ENCODE results near the gene TRAPPC2B. TPM values are rescaled to one million over a fixed set of nuclear protein-coding genes. Genes with fewer than 3 reads are reported as not detected.

The TRAPPC2B gene
- total RNA-seq, 5 donors from 2014 or later (not counting 1 experiment from before 2014, with no cell fraction given): 7.1 to 11.4 (median 9.6) TPM

GRCh38 chr19:57410877-57411671 is 47.7 kb downstream of the TRAPPC2B start, which contains the start of gene ZNF17:
Gene ZNF17, plus strand, starts transcription at chr19:57411161. Its CDS starts 2,455 bp downstream, at chr19:57413616.
- Histone ChIP-seq H3K9me3 (no peaks in the 10 kb centered on the region), H3K27ac (ENCODE audit: low read length) (peak within 1 kb of the TSS; percentile 52), H3K4me3 (ENCODE audit: control insufficient read depth in 1 of 2, extremely low read depth in 1 of 2, low read length in 1 of 2) (peak within 1 kb of the TSS; percentile 77 to 81), H3K27me3 (replicated peaks in 1 of 2; ENCODE audit: control insufficient read depth in 2 of 2, extremely low read depth in 1 of 2, insufficient read depth in 2 of 2, low read length in 1 of 2) (no peaks in the 10 kb centered on the region), H3K36me3 (ENCODE audit: control insufficient read depth in 2 of 2, extremely low read depth in 1 of 2, insufficient read depth in 1 of 2, low read length in 1 of 2) (peaks cover 10 to 21% of the 10 kb centered on the region in 2 donors), H3K4me1 (ENCODE audit: control insufficient read depth in 1 of 2, extremely low read depth in 1 of 2, insufficient read depth in 2 of 2, low read length in 2 of 2) (peaks cover 8 to 20% of the 10 kb centered on the region in 2 experiments)
- peak within 1 kb of the TSS; percentile 78 to 92 for H3K27ac Mint-ChIP-seq
- peak; percentile 70 to 96 (median 92) for DNase-seq
- peaks cover 10 to 12% (median 11%) of the 10 kb centered on the region in 3 donors for H3K9me3 Mint-ChIP-seq
- ChIA-PET CTCF (no interaction called here), POLR2A (no interaction called here)
- H3K4me3 Mint-ChIP-seq: peak within 1 kb of the TSS; percentile 94 to 98 (median 95)
- peaks cover 28 to 45% (median 35%) of the 10 kb centered on the region in 3 donors for H3K4me1 Mint-ChIP-seq
- H3K27me3 Mint-ChIP-seq: no peaks in the 10 kb centered on the region
- H3K36me3 Mint-ChIP-seq: peaks cover 35% of the 10 kb centered on the region
- WGBS (ENCODE audit: insufficient coverage): 0% methylated on average over 55 of the region's 55 CpGs
- ATAC-seq (replicated peaks in 1 of 4): peak; percentile 100

Other genes with a start within 250 kb of the TRAPPC2B start
- gene USP29, start 243.6 kb upstream of the TRAPPC2B start, total RNA-seq: not detected
- not detected for gene ZIM3, start 218.3 kb upstream of the TRAPPC2B start, total RNA-seq
- gene DUXA, start 196.1 kb upstream of the TRAPPC2B start, total RNA-seq: not detected
- 10 to 100 TPM; 39.2 to 72.9 (median 70.2) TPM for gene ZNF264, start 172.1 kb upstream of the TRAPPC2B start, total RNA-seq
- 1 to 10 TPM in 3 of 5 donors, under 1 TPM in 2; 0.39 to 1.2 (median 1.1) TPM for gene AURKC, start 132.5 kb upstream of the TRAPPC2B start, total RNA-seq
- gene ZNF805, start 122.9 kb upstream of the TRAPPC2B start, total RNA-seq: 10 to 100 TPM; 18.6 to 30.6 (median 19.3) TPM
- 10 to 100 TPM; 65.2 to 77.3 (median 66.0) TPM for gene ZNF460, start 83.1 kb upstream of the TRAPPC2B start, total RNA-seq
- gene ZNF543, start 43.1 kb upstream of the TRAPPC2B start, total RNA-seq: 10 to 100 TPM in 1 of 5 donors, 1 to 10 TPM in 4; 3.9 to 11.1 (median 7.9) TPM
- 10 to 100 TPM in 3 of 5 donors, 1 to 10 TPM in 2; 7.1 to 14.3 (median 11.8) TPM for gene ZNF304, start 12.3 kb upstream of the TRAPPC2B start, total RNA-seq
- gene ZNF547, start within 50 bp of the TRAPPC2B start, total RNA-seq: 1 to 10 TPM in 3 of 5 donors, under 1 TPM in 2; 0.77 to 4.8 (median 3.5) TPM
- 100 to 1,000 TPM in 2 of 5 donors, 10 to 100 TPM in 3; 57.3 to 110 (median 82.8) TPM for gene ZNF548, start 26.3 kb downstream of the TRAPPC2B start, total RNA-seq
- 10 to 100 TPM; 10.0 to 27.8 (median 21.2) TPM for gene ZNF17, start 47.6 kb downstream of the TRAPPC2B start, total RNA-seq
- gene ZNF749, start 71.8 kb downstream of the TRAPPC2B start, total RNA-seq: 10 to 100 TPM in 3 of 5 donors, 1 to 10 TPM in 2; 6.8 to 21.3 (median 18.2) TPM
- under 1 TPM in 3 of 5 donors, not detected in 2; 0.41 to 0.61 (median 0.53) TPM for gene VN1R1, start 93.6 kb downstream of the TRAPPC2B start, total RNA-seq
- 10 to 100 TPM in 1 of 5 donors, 1 to 10 TPM in 4; 2.3 to 12.1 (median 9.4) TPM for gene ZNF772, start 114.0 kb downstream of the TRAPPC2B start, total RNA-seq
- 10 to 100 TPM in 4 of 5 donors, 1 to 10 TPM in 1; 6.3 to 24.5 (median 21.5) TPM for gene ZNF419, start 124.2 kb downstream of the TRAPPC2B start, total RNA-seq
- 10 to 100 TPM; 10.3 to 25.6 (median 18.7) TPM for gene ZNF773, start 136.4 kb downstream of the TRAPPC2B start, total RNA-seq
- 10 to 100 TPM in 4 of 5 donors, 1 to 10 TPM in 1; 9.0 to 17.4 (median 16.0) TPM for gene ZNF549, start 163.8 kb downstream of the TRAPPC2B start, total RNA-seq
- gene ZNF550, start 196.3 kb downstream of the TRAPPC2B start, total RNA-seq: 10 to 100 TPM; 16.9 to 47.4 (median 45.1) TPM
- gene ZNF416, start 215.4 kb downstream of the TRAPPC2B start, total RNA-seq: 10 to 100 TPM in 3 of 5 donors, 1 to 10 TPM in 2; 5.6 to 11.1 (median 10.0) TPM
- 10 to 100 TPM in 2 of 5 donors, 1 to 10 TPM in 3; 4.9 to 10.6 (median 8.2) TPM for gene ZIK1, start 220.6 kb downstream of the TRAPPC2B start, total RNA-seq
- 1 to 10 TPM; 3.0 to 9.7 (median 9.2) TPM for gene ZNF530, start 236.3 kb downstream of the TRAPPC2B start, total RNA-seq